SH-SY5Y (cell line): Measurements from ENCODE around the gene CELF2.

ENCODE experiments used
- GATA2 ChIP-seq: IDR thresholded peaks from 2 replicates; pipeline ENCODE4 v1.6.1; 2011; ENCODE audit warnings: mild to moderate bottlenecking, low read depth, low read length
- GATA3 ChIP-seq: IDR thresholded peaks from 2 replicates; pipeline ENCODE4 v1.6.1; 2011; ENCODE audit warnings: low read depth, mild to moderate bottlenecking, low read length, moderate library complexity

GRCh38 chr10:11231285-11231684 lies 213.6 kb downstream of the CELF2 start:
- no peak for TF ChIP-seq GATA2
- TF ChIP-seq GATA3: no peak
